GM21825 (cell line): ENCODE data around the gene PAX8.

Experiments
- ATAC-seq: cut with Tn5 transposase; IDR thresholded peaks from one replicate; pipeline ENCODE4 v1.9.1; 2021; ENCODE audit warnings: mild to moderate bottlenecking, moderate library complexity; ENCODE audit not compliant: unreplicated experiment

PAX8 gene

GRCh38 chr2:113268621-113269360 lies 9.9 kb downstream of the PAX8 start:
- no peak for ATAC-seq

- ATAC-seq = no peak
These were observed 12.3 kb downstream of the PAX8 start for GRCh38 chr2:113266431-113266830.

- no peak for ATAC-seq
These were observed 13.9 kb downstream of the PAX8 start for GRCh38 chr2:113264713-113265403.

GRCh38 chr2:113263546-113263945 lies 15.2 kb downstream of the PAX8 start:
- no peak for ATAC-seq

GRCh38 chr2:113260991-113261390 lies 17.7 kb downstream of the PAX8 start:
- no peak for ATAC-seq

GRCh38 chr2:113258471-113259147 lies 20.1 kb downstream of the PAX8 start:
- ATAC-seq = no peak

- ATAC-seq = no peak
These were observed 21.0 kb downstream of the PAX8 start for GRCh38 chr2:113257516-113258264.

GRCh38 chr2:113255140-113256070 lies 23.3 kb downstream of the PAX8 start:
- no peak for ATAC-seq

GRCh38 chr2:113253453-113253852 lies 25.3 kb downstream of the PAX8 start:
- ATAC-seq = no peak

GRCh38 chr2:113252047-113252590 lies 26.6 kb downstream of the PAX8 start:
- ATAC-seq = no peak

- ATAC-seq = no peak
These were observed 27.6 kb downstream of the PAX8 start for GRCh38 chr2:113251118-113251517.

GRCh38 chr2:113248997-113249770 lies 29.5 kb downstream of the PAX8 start:
- no peak for ATAC-seq

- no peak for ATAC-seq
These were observed 32.1 kb downstream of the PAX8 start for GRCh38 chr2:113246606-113247005.

GRCh38 chr2:113245276-113245711 lies 33.4 kb downstream of the PAX8 start:
- ATAC-seq = no peak

GRCh38 chr2:113242327-113242726 lies 36.4 kb downstream of the PAX8 start:
- ATAC-seq = no peak

- ATAC-seq = no peak
These were observed 37.5 kb downstream of the PAX8 start for GRCh38 chr2:113240915-113241911.

- no peak for ATAC-seq
These were observed 38.4 kb downstream of the PAX8 start for GRCh38 chr2:113240150-113240914.
